ENCODE measurements around the gene TDRKH. TPM values are rescaled to one million over a fixed set of nuclear protein-coding genes. Genes with fewer than 3 reads are reported as not detected.
A peak's percentile ranks its signal among the peaks of the same experiment; 100 is the strongest.

Gene TDRKH
- total RNA-seq, 1 experiment from 2014 or later: 10.8 TPM

- no peak for DNase-seq (ENCODE audit: low read depth)
Measured at GRCh38 chr1:151823175-151823574, 32.9 kb upstream of the TDRKH start.

GRCh38 chr1:151822404-151822803 is 32.1 kb upstream of the TDRKH start:
- no peak for DNase-seq (ENCODE audit: low read depth)

- DNase-seq (ENCODE audit: low read depth): peak; percentile 28
Measured at GRCh38 chr1:151820940-151821339, 30.6 kb upstream of the TDRKH start.

- DNase-seq (ENCODE audit: low read depth): peak; percentile 61
Measured at GRCh38 chr1:151819976-151820623, 29.8 kb upstream of the TDRKH start.

GRCh38 chr1:151819227-151819835 is 29.0 kb upstream of the TDRKH start:
- no peak for DNase-seq (ENCODE audit: low read depth)

- DNase-seq (ENCODE audit: low read depth): no peak
Measured at GRCh38 chr1:151817353-151817730, 27.0 kb upstream of the TDRKH start.

- DNase-seq (ENCODE audit: low read depth): no peak
Measured at GRCh38 chr1:151816548-151817352, 26.4 kb upstream of the TDRKH start.

- no peak for DNase-seq (ENCODE audit: low read depth)
Measured at GRCh38 chr1:151815716-151816327, 25.5 kb upstream of the TDRKH start.

GRCh38 chr1:151814971-151815545 is 24.8 kb upstream of the TDRKH start:
- no peak for DNase-seq (ENCODE audit: low read depth)

- no peak for DNase-seq (ENCODE audit: low read depth)
Measured at GRCh38 chr1:151814426-151814825, 24.1 kb upstream of the TDRKH start.

GRCh38 chr1:151813271-151813977 is 23.1 kb upstream of the TDRKH start:
- no peak for DNase-seq (ENCODE audit: low read depth)

- peak; percentile 43 for DNase-seq (ENCODE audit: low read depth)
Measured at GRCh38 chr1:151811181-151811580, 20.9 kb upstream of the TDRKH start.

- no peak for DNase-seq (ENCODE audit: low read depth)
Measured at GRCh38 chr1:151809985-151810556, 19.8 kb upstream of the TDRKH start.

- DNase-seq (ENCODE audit: low read depth): no peak
Measured at GRCh38 chr1:151809290-151809984, 19.1 kb upstream of the TDRKH start.

- no peak for DNase-seq (ENCODE audit: low read depth)
Measured at GRCh38 chr1:151807766-151808165, 17.5 kb upstream of the TDRKH start.

GRCh38 chr1:151807131-151807530 is 16.8 kb upstream of the TDRKH start:
- DNase-seq (ENCODE audit: low read depth): no peak

- DNase-seq (ENCODE audit: low read depth): no peak
Measured at GRCh38 chr1:151806170-151806569, 15.9 kb upstream of the TDRKH start.

GRCh38 chr1:151805066-151805820 is 14.9 kb upstream of the TDRKH start, which contains the start of gene LINGO4:
Gene LINGO4, minus strand, starts transcription at chr1:151805419. Its CDS starts 2,715 bp downstream, at chr1:151802704.
- DNase-seq (ENCODE audit: low read depth): no peak

- no peak for DNase-seq (ENCODE audit: low read depth)
Measured at GRCh38 chr1:151803915-151804314, 13.6 kb upstream of the TDRKH start.

GRCh38 chr1:151803164-151803563 is 12.9 kb upstream of the TDRKH start:
- DNase-seq (ENCODE audit: low read depth): no peak

Data from M059J (cell line).